ENCODE results near the gene SECTM1.
"Not testable (repeated sequence)": the region's sequence is repeated elsewhere in the genome, so short reads cannot be mapped to it uniquely, and the experiment has no call there.

Gene SECTM1

DNA sequence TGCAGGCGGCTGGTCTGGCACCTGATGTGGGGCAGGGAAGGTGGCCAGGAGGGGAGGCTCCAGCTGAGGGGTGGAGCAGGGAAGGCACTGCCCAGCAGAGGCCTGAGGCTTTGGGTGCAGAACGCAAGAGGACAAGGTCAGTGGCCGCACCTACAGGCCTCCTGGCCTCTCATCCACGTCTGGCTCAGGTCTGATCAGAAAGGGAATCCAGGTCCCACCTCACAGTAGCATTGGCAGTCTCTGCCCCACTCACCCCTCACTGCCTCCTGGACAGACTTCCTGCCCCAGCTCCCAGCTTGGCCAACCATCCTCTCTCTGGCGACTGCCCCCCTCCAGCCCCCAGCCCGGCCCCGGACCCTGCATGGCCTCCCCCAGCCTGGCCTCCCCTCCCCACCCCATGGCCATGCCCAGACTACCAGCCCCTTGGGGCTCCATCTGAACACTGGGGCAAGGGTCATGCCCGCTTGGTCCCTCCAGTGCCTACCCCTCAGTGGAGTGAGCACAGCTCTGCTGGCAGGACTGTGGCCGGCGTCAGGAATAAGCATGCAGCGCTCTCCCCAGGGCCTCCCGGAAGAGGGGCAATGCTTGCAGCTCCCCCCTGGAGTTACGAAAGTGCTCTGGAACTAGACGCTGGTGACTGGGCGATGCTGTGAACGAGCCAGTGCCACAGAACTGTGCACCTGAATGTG is 42.6 kb upstream of the SECTM1 start:
- no peak overlapping the region for H3K4me2 ChIP-seq
- no peak overlapping the region for H3K4me3 ChIP-seq
- no peaks in the 10 kb centered on the region; a peak in 1 of 22 replicates for H3K9me3 ChIP-seq (replicated peaks in 1 of 11)
- H3K27ac ChIP-seq, result no peak overlapping the region
- peaks cover 0 to 35% (median 10%) of the 10 kb centered on the region in 11 experiments; a peak in 8 of 22 replicates for H4K20me1 ChIP-seq
- peaks cover 26 to 42% (median 32%) of the 10 kb centered on the region in 10 experiments for H3K4me1 ChIP-seq
- H3K9ac ChIP-seq, result no peak overlapping the region
- no peaks in the 10 kb centered on the region for H3K36me3 ChIP-seq
- TF ChIP-seq Cebpa-rat (IDR thresholded peaks at IDR 0.05), result no peak
- peaks cover 45 to 89% (median 65%) of the 10 kb centered on the region in 11 experiments for H3K27me3 ChIP-seq

DNA sequence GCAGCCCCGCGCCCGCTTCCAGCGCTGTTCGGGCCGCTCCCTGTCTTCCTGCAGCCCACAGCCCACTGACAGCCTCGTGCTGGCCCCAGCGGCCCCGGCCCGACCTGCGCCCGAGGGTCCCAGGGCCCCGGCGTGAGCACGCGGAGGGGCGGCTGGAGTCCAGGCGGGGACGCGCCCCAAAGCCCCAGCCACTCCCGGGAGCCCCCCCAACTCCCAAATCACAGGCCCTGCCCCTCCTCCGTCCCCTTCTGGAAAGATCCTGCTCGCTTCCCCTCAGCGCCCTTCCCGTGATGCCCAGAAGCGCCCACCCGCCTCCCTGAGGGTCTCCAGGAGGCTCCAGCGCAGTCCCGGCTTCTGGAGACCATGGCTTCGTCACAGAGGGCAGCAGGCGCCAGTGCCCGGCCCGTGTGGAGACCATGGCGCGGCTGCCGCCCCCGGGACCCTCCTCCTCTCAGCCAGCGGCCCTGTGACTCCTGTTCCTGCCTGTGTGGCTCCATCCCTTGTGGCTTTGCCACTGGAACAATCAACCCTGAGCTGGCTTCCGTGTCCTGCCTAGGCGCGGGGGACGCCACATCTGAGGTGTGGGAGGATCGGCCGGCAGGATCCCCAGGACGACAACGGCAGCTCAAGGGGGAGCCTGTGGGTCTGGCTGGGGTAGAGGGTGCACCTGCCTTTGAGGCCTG is 41.9 kb upstream of the SECTM1 start:
- no peaks in the 10 kb centered on the region; a peak in 1 of 22 replicates for H3K9me3 ChIP-seq (replicated peaks in 1 of 11)
- H3K27ac ChIP-seq, result no peak overlapping the region
- peaks cover 0 to 41% (median 11%) of the 10 kb centered on the region in 11 experiments; a peak in 8 of 22 replicates for H4K20me1 ChIP-seq
- H3K4me1 ChIP-seq, result peaks cover 33 to 49% (median 39%) of the 10 kb centered on the region in 10 experiments
- H3K4me3 ChIP-seq, result no peak overlapping the region
- H3K9ac ChIP-seq, result no peak overlapping the region
- TF ChIP-seq Cebpa-rat (IDR thresholded peaks at IDR 0.05), result no peak
- H3K36me3 ChIP-seq, result no peaks in the 10 kb centered on the region
- peaks cover 45 to 89% (median 70%) of the 10 kb centered on the region in 11 experiments for H3K27me3 ChIP-seq
- no peak overlapping the region for H3K4me2 ChIP-seq

DNA sequence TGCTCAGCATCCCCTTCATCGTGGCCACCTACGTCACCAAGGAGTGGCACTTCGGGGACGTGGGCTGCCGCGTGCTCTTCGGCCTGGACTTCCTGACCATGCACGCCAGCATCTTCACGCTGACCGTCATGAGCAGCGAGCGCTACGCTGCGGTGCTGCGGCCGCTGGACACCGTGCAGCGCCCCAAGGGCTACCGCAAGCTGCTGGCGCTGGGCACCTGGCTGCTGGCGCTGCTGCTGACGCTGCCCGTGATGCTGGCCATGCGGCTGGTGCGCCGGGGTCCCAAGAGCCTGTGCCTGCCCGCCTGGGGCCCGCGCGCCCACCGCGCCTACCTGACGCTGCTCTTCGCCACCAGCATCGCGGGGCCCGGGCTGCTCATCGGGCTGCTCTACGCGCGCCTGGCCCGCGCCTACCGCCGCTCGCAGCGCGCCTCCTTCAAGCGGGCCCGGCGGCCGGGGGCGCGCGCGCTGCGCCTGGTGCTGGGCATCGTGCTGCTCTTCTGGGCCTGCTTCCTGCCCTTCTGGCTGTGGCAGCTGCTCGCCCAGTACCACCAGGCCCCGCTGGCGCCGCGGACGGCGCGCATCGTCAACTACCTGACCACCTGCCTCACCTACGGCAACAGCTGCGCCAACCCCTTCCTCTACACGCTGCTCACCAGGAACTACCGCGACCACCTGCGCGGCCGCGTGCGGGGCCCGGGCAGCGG is 41.2 kb upstream of the SECTM1 start:
- Histone ChIP-seq H3K9ac (no peak overlapping the region), H3K27ac (no peak overlapping the region), H3K9me3 (replicated peaks in 1 of 11) (no peaks in the 10 kb centered on the region; a peak in 1 of 22 replicates), H3K4me3 (no peak overlapping the region), H3K27me3 (peaks cover 47 to 89% (median 71%) of the 10 kb centered on the region in 11 experiments), H3K4me1 (peaks cover 41 to 56% (median 45%) of the 10 kb centered on the region in 10 experiments), H3K4me2 (peak overlapping the region in 4 of 11 experiments; percentile 24 to 53 (median 40); a peak in 5 of 22 replicates), H4K20me1 (peaks cover 0 to 40% (median 11%) of the 10 kb centered on the region in 11 experiments; a peak in 8 of 22 replicates), H3K36me3 (no peaks in the 10 kb centered on the region)
- TF ChIP-seq Cebpa-rat (IDR thresholded peaks at IDR 0.05), result no peak

DNA sequence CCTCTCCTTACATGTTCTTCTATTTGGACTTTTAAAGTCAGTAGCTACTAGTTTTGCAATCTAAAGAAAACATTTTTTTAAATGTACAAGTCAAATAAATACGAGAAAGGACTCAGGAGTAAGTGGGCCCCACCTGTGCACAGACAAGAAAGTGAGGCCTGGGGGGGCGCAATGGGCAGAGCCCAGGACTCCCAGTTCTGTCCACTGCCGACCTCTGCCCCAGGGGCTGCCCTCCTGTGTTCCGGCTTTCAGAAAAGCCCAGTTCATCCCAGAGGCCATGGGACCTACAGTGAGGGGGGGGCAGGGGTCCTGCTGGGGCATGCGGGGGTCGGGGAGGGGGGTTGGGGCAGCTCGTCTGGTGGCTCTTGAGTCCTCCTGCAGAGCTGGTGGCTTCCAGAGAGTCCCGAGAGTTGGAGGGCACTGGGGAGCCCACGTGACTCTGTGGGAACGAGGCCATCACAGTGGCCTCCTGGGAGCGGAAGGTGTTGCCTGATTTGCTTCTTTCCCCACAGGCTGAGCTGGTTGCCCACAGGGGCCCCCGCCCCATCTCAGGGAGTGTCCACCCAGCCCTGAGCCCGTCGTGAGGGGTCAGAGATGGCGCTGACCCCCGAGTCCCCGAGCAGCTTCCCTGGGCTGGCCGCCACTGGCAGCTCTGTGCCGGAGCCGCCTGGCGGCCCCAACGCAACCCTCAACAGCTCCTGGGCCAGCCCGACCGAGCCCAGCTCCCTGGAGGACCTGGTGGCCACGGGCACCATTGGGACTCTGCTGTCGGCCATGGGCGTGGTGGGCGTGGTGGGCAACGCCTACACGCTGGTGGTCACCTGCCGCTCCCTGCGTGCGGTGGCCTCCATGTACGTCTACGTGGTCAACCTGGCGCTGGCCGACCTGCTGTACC is 40.4 kb upstream of the SECTM1 start:
- no peak overlapping the region for H3K9ac ChIP-seq
- H3K27me3 ChIP-seq, result peaks cover 55 to 90% (median 73%) of the 10 kb centered on the region in 11 experiments
- no peak overlapping the region for H3K27ac ChIP-seq
- peaks cover 0 to 40% (median 11%) of the 10 kb centered on the region in 11 experiments; a peak in 8 of 22 replicates for H4K20me1 ChIP-seq
- H3K4me1 ChIP-seq, result peaks cover 42 to 58% (median 47%) of the 10 kb centered on the region in 10 experiments
- no peaks in the 10 kb centered on the region; a peak in 1 of 22 replicates for H3K9me3 ChIP-seq (replicated peaks in 1 of 11)
- H3K4me3 ChIP-seq, result no peak overlapping the region
- no peaks in the 10 kb centered on the region for H3K36me3 ChIP-seq
- peak overlapping the region; percentile 74 to 97 (median 85); a peak in 18 of 22 replicates for H3K4me2 ChIP-seq
- no peak for TF ChIP-seq Cebpa-rat (IDR thresholded peaks at IDR 0.05)

DNA sequence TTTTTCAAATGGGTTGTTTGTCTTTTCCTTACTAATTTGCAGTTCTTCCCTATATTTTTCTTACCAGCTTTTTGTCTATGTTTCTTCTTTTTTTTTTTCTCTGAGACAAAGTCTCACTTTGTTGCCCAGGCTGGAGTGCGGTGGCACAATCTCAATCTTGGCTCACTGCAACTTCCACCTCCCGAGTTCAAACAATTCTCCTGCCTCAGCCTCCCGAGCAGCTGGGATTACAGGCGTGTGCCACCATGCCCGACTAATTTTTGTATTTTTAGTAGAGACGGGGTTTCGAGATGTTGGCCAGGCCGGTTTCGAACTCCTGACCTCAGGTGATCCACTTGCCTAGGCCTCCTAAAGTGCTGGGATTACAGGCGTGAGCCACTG is 39.5 kb upstream of the SECTM1 start:
- peaks cover 42 to 56% (median 47%) of the 10 kb centered on the region in 10 experiments for H3K4me1 ChIP-seq
- peaks cover 0 to 32% (median 11%) of the 10 kb centered on the region in 11 experiments; a peak in 8 of 22 replicates for H4K20me1 ChIP-seq
- not testable (repeated sequence) for H3K36me3 ChIP-seq; H3K9me3 ChIP-seq (replicated peaks in 1 of 11); H3K9ac ChIP-seq
- H3K4me3 ChIP-seq, result peak overlapping the region in 1 of 10 experiments; percentile 3; a peak in 1 of 20 replicates
- H3K27me3 ChIP-seq, result peaks cover 46 to 83% (median 65%) of the 10 kb centered on the region in 11 experiments
- H3K27ac ChIP-seq, result 0 out of 22 replicates have a peak overlapping the region, but pooled peaks of 1 of the 11 experiments have one; percentile 10
- H3K4me2 ChIP-seq, result peak overlapping the region; percentile 74 to 97 (median 85)

DNA sequence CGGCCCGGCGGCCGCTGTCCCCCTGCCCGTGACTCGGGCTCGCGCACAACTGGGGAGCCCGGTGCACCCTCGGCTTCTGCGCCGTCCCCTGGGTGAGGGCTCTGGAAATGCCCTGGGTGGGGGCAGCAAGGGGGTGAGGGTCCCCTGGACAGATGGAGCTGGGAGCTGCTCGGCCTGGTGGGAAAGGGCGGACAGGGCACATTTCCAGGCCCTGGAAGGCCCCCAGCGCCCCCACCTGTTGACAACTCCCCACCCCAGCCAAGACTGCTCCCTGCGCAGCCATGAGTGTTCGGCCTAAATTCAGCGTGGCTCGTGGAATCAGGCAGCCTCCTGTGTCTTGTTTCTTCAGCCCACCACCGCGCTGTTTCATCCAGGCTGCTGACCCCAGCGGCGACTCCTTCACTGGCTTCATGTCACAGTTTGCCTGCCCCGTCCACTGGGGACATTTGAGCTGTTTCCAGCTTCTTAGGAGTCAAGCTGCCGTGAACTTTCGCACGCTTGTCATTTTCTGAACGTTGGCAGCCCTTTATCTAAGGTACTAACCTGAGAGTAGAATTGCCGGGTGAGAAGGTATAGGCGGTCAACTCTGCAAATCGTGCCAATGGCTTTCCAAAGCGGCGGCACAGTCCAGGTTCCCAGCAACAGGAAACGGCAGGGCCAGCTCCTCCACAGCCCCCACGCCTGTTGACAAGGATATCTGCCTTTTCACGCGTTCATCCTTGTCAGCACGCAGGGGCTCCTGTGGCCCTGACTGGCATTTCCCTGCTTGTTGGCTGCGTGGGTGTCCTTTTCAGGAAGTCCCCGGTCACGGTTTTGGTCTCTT is 38.9 kb upstream of the SECTM1 start:
- no peak for TF ChIP-seq Cebpa-rat (IDR thresholded peaks at IDR 0.05)
- peak overlapping the region in 1 of 10 experiments; percentile 19; a peak in 4 of 20 replicates for H3K4me3 ChIP-seq
- peak overlapping the region; percentile 74 to 97 (median 85) for H3K4me2 ChIP-seq
- peaks cover 42 to 54% (median 47%) of the 10 kb centered on the region in 10 experiments for H3K4me1 ChIP-seq
- no peaks in the 10 kb centered on the region for H3K36me3 ChIP-seq
- H4K20me1 ChIP-seq, result peaks cover 0 to 28% (median 11%) of the 10 kb centered on the region in 11 experiments; a peak in 8 of 22 replicates
- H3K27me3 ChIP-seq, result peaks cover 40 to 81% (median 59%) of the 10 kb centered on the region in 11 experiments
- no peak overlapping the region for H3K27ac ChIP-seq
- no peaks in the 10 kb centered on the region; a peak in 1 of 22 replicates for H3K9me3 ChIP-seq (replicated peaks in 1 of 11)
- no peak overlapping the region for H3K9ac ChIP-seq
